HG03097 (cell line): ENCODE data around the gene RFC4.
A peak's percentile ranks its signal among the peaks of the same experiment; 100 is the strongest.

Experiments used
- ATAC-seq: cut with Tn5 transposase; IDR thresholded peaks from one replicate; pipeline ENCODE4 v1.9.1; 2021; ENCODE audit not compliant: unreplicated experiment, low FRiP score

RFC4 gene

GRCh38 chr3:186788482-186789370 is 17.6 kb downstream of the RFC4 start:
- no peak for ATAC-seq

GRCh38 chr3:186787642-186788481 is 18.4 kb downstream of the RFC4 start:
- ATAC-seq: no peak

- ATAC-seq: no peak
These were observed 19.4 kb downstream of the RFC4 start for GRCh38 chr3:186786922-186787321.

- no peak for ATAC-seq
These were observed 20.7 kb downstream of the RFC4 start for GRCh38 chr3:186785495-186786018.

GRCh38 chr3:186784820-186785494 is 21.3 kb downstream of the RFC4 start:
- no peak for ATAC-seq

- ATAC-seq: peak; percentile 47
These were observed 22.4 kb downstream of the RFC4 start for GRCh38 chr3:186783731-186784515.

GRCh38 chr3:186783058-186783730 is 23.1 kb downstream of the RFC4 start, which contains the start of gene EIF4A2:
Gene EIF4A2, plus strand, starts transcription at chr3:186783577. Its CDS starts 34 bp downstream, at chr3:186783611.
- ATAC-seq: peak; percentile 63

GRCh38 chr3:186782542-186783057 is 23.7 kb downstream of the RFC4 start:
- peak; percentile 27 for ATAC-seq

GRCh38 chr3:186779204-186779603 is 27.1 kb downstream of the RFC4 start:
- ATAC-seq: no peak

GRCh38 chr3:186775999-186776398 is 30.3 kb downstream of the RFC4 start:
- no peak for ATAC-seq

GRCh38 chr3:186772701-186773417 is 33.4 kb downstream of the RFC4 start:
- ATAC-seq: peak; percentile 84

GRCh38 chr3:186772281-186772694 is 34.0 kb downstream of the RFC4 start:
- peak; percentile 26 for ATAC-seq

GRCh38 chr3:186760897-186761447 is 45.3 kb downstream of the RFC4 start:
- ATAC-seq: no peak

GRCh38 chr3:186760141-186760833 is 46.0 kb downstream of the RFC4 start:
- no peak for ATAC-seq

- ATAC-seq: no peak
These were observed 46.9 kb downstream of the RFC4 start for GRCh38 chr3:186759231-186759930.

GRCh38 chr3:186757686-186758220 is 48.5 kb downstream of the RFC4 start:
- ATAC-seq: no peak

- no peak for ATAC-seq
These were observed 49.1 kb downstream of the RFC4 start for GRCh38 chr3:186757214-186757613.
